Measurements from ENCODE around the gene ARHGAP6. TPM values are rescaled to one million over a fixed set of nuclear protein-coding genes. Genes with fewer than 3 reads are reported as not detected.

The ARHGAP6 gene
- total and polyA plus RNA-seq, 2 of the 4 experiments (the other 2 are of a cell fraction) = 1.4 to 1.8 TPM

- no peak overlapping the region for H2BK120ac ChIP-seq (ENCODE audit: low read depth, low read length)
- 17% methylated on average over 1 of the region's 5 CpGs; no CpG with 5 or more reads in 1 of the 2 experiments for WGBS, 2 experiments (ENCODE audit: extremely low coverage in 2 of 2, insufficient read length in 1 of 2)
- no peak overlapping the region; the same call in 2 of the 3 replicates for H2BK15ac ChIP-seq (ENCODE audit: low read depth, low read length)
- H3K4me3 ChIP-seq (ENCODE audit: insufficient read depth, low read depth, low read length) = no peak overlapping the region
- H3K9me3 ChIP-seq (ENCODE audit: control insufficient read depth, insufficient read depth, low read length) = no peaks in the 10 kb centered on the region
- H2AK9ac ChIP-seq (replicated peaks; ENCODE audit: low read depth, low read length, poor library complexity) = no peak overlapping the region
- no TSS peak for BruUV-seq (replicated peaks)
- POLR2A ChIA-PET (ENCODE audit: unreplicated experiment) = no interaction called here
- no peak overlapping the region for H3K23ac ChIP-seq (ENCODE audit: low read depth, low read length)
- no peak overlapping the region for H3K27ac ChIP-seq (ENCODE audit: insufficient read depth, low read length)
- H3K79me1 ChIP-seq (ENCODE audit: low read depth in 1 of 2, low read length in 2 of 2) = peaks cover 0 to 4% of the 10 kb centered on the region in 2 experiments; a peak in 1 of 4 replicates
- CTCF ChIA-PET = no interaction called here
- TF ChIP-seq, protein P1, sequence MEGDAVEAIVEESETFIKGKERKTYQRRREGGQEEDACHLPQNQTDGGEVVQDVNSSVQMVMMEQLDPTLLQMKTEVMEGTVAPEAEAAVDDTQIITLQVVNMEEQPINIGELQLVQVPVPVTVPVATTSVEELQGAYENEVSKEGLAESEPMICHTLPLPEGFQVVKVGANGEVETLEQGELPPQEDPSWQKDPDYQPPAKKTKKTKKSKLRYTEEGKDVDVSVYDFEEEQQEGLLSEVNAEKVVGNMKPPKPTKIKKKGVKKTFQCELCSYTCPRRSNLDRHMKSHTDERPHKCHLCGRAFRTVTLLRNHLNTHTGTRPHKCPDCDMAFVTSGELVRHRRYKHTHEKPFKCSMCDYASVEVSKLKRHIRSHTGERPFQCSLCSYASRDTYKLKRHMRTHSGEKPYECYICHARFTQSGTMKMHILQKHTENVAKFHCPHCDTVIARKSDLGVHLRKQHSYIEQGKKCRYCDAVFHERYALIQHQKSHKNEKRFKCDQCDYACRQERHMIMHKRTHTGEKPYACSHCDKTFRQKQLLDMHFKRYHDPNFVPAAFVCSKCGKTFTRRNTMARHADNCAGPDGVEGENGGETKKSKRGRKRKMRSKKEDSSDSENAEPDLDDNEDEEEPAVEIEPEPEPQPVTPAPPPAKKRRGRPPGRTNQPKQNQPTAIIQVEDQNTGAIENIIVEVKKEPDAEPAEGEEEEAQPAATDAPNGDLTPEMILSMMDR (conservative IDR thresholded peaks at IDR 0.05; ENCODE audit: low read depth, low read length) = no peak
- TF ChIP-seq, protein P2, sequence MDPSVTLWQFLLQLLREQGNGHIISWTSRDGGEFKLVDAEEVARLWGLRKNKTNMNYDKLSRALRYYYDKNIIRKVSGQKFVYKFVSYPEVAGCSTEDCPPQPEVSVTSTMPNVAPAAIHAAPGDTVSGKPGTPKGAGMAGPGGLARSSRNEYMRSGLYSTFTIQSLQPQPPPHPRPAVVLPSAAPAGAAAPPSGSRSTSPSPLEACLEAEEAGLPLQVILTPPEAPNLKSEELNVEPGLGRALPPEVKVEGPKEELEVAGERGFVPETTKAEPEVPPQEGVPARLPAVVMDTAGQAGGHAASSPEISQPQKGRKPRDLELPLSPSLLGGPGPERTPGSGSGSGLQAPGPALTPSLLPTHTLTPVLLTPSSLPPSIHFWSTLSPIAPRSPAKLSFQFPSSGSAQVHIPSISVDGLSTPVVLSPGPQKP (IDR thresholded peaks at IDR 0.05; ENCODE audit: borderline replicate concordance, low read depth, low read length) = no peak
- no peak for TF ChIP-seq RFX5 (IDR thresholded peaks at IDR 0.05; ENCODE audit: low read depth, low read length)
- TF ChIP-seq RCOR1 (IDR thresholded peaks at IDR 0.05; ENCODE audit: insufficient replicate concordance, low read length) = no peak
- TF ChIP-seq, protein P3, sequence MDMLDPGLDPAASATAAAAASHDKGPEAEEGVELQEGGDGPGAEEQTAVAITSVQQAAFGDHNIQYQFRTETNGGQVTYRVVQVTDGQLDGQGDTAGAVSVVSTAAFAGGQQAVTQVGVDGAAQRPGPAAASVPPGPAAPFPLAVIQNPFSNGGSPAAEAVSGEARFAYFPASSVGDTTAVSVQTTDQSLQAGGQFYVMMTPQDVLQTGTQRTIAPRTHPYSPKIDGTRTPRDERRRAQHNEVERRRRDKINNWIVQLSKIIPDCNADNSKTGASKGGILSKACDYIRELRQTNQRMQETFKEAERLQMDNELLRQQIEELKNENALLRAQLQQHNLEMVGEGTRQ (IDR thresholded peaks at IDR 0.05; ENCODE audit: low read depth, low read length) = no peak
- TF ChIP-seq NFE2L2 (IDR thresholded peaks at IDR 0.05; ENCODE audit: low read depth, low read length) = no peak
- in situ Hi-C loops (cut with MboI; ENCODE audit: low sequenced_read_pairs) (no loop called here), intact Hi-C loops (cut with micrococcal nuclease) (loop anchor here (10.0 kb wide), 1 partner anchor 277 kb away; no protein-coding TSS in a partner anchor), dilution Hi-C loops (cut with HindIII; ENCODE audit: low sequenced_read_pairs, unreplicated experiment) (no loop called here)
- no peak overlapping the region for H3K56ac ChIP-seq (ENCODE audit: extremely low read depth, insufficient read depth, low read length)
- H3K4me1 ChIP-seq (ENCODE audit: control insufficient read depth, insufficient read depth, low read length) = peaks cover 2% of the 10 kb centered on the region; the same call in 1 of the 2 replicates
- no peak overlapping the region for H4K5ac ChIP-seq (ENCODE audit: low read depth, low read length)
- H3K9me1 ChIP-seq (ENCODE audit: insufficient read depth, low read length) = peaks cover 4% of the 10 kb centered on the region
- H3K4ac ChIP-seq (ENCODE audit: low read depth, low read length) = no peak overlapping the region
- H2BK5ac ChIP-seq (ENCODE audit: low read depth, low read length, poor library complexity, severe bottlenecking) = no peak overlapping the region
- H4K8ac ChIP-seq (ENCODE audit: low read depth in 2 of 2, low read length in 2 of 2) = no peak overlapping the region
- DNase-seq (no peak), ATAC-seq (ENCODE audit: low read depth) (no peak)
- no peak overlapping the region for H4K91ac ChIP-seq (ENCODE audit: insufficient read depth, low read depth, low read length)
- H3K14ac ChIP-seq (replicated peaks; ENCODE audit: low read depth, low read length) = 0 out of 2 replicates have a peak overlapping the region, but pooled peaks have one; percentile 19
- no peaks in the 10 kb centered on the region for H3K36me3 ChIP-seq (ENCODE audit: control insufficient read depth, insufficient read depth, low read length)
- H2BK20ac ChIP-seq (ENCODE audit: low read depth, low read length) = no peak overlapping the region; the same call in 1 of the 2 replicates
- no peak overlapping the region for H3K9ac ChIP-seq (ENCODE audit: low read depth, low read length)
- no peaks in the 10 kb centered on the region for H4K20me1 ChIP-seq (ENCODE audit: insufficient read depth, low read length)
- no peak overlapping the region for H3K18ac ChIP-seq (ENCODE audit: low read depth, low read length)
- no peaks in the 10 kb centered on the region for H3K27me3 ChIP-seq (ENCODE audit: control insufficient read depth, insufficient read depth, low read length)
- no peak overlapping the region for H3K4me2 ChIP-seq (ENCODE audit: low read depth, low read length)
- H2AFZ ChIP-seq (replicated peaks; ENCODE audit: low read length, poor library complexity) = no peak overlapping the region
- no peak overlapping the region for H2AK5ac ChIP-seq (ENCODE audit: low read depth, low read length)
Measured at GRCh38 chrX:11421805-11422524, 243.8 kb downstream of the ARHGAP6 start.
